Sigmoid colon (tissue), 7 donors: ENCODE data around the gene CNRIP1. TPM values are rescaled to one million over a fixed set of nuclear protein-coding genes. Genes with fewer than 3 reads are reported as not detected.
"Not testable (repeated sequence)": the region's sequence is repeated elsewhere in the genome, so short reads cannot be mapped to it uniquely, and the experiment has no call there.

Source experiments
- DNase-seq: peaks from one replicate; pipeline ENCODE4 v3.0.0-alpha.2; 2019
- H3K27ac ChIP-seq, 4 donors: fragments of 200-600 bp; sonication (generic); one replicate each; pipeline ENCODE4 v1.5.1; 2016 to 2019; ENCODE audit warnings: mild to moderate bottlenecking in 1 of 4
- H3K27me3 ChIP-seq, 3 donors: fragments of 200-600 bp; sonication (generic); one replicate each; pipeline ENCODE4 v1.5.1; 2019; ENCODE audit warnings: mild to moderate bottlenecking in 1 of 3
- H3K36me3 ChIP-seq, 4 donors: fragments of 200-600 bp; sonication (generic); one replicate each; pipeline ENCODE4 v1.5.1; 2016 to 2019
- H3K4me1 ChIP-seq, 4 donors: fragments of 200-600 bp; sonication (generic); one replicate each; pipeline ENCODE4 v1.5.1; 2017 to 2019
- H3K4me3 ChIP-seq, 4 donors: fragments of 200-600 bp; sonication (generic); one replicate each; pipeline ENCODE4 v1.5.1; 2017 to 2019; ENCODE audit warnings: mild to moderate bottlenecking in 2 of 4, moderate library complexity in 1 of 4
- H3K9me3 ChIP-seq, 4 donors: fragments of 200-600 bp in 3 of 4; sonication (generic) in 3 of 4; one replicate each; pipeline versions ENCODE4 v1.5.1 to v1.6.1; 2013 to 2019
- EP300 ChIP-seq, 4 donors: sonication (generic); formaldehyde crosslinking; IDR thresholded peaks; one replicate each; pipeline ENCODE4 v1.6.1; 2017; ENCODE audit warnings: antibody characterized with exemption in 4 of 4
- POLR2A ChIP-seq, 2 donors: fragments of 450-650 bp; IDR thresholded peaks; one replicate each; pipeline ENCODE4 v1.6.1; 2016; ENCODE audit warnings: antibody characterized with exemption in 2 of 2, mild to moderate bottlenecking in 2 of 2, moderate library complexity in 2 of 2
- POLR2AphosphoS5 ChIP-seq, 4 donors: sonication (generic); formaldehyde crosslinking; IDR thresholded peaks; one replicate each; pipeline ENCODE4 v1.6.1; 2017; ENCODE audit warnings: antibody characterized with exemption in 4 of 4
- WGBS, 2 donors: extraction: QIAGEN DNeasy Blood & Tissue Kit; methylation state at CpG; one replicate each; pipeline ENCODE4 v1.1.7; 2013; 5-methylcytosine and 5-hydroxymethylcytosine counted together
- intact Hi-C: fragments of 100-400 bp; cut with DNase I; formaldehyde crosslinking; loops from one replicate; pipeline ENCODE4 v1.15.1; 2023
- polyA plus RNA-seq, 3 donors: library from polyadenylated mRNA; stranded (reverse); fragments of 200-250 nt; gene quantifications; one replicate each; pipeline ENCODE4 v1.2.3, GENCODE V29; 2013
- total RNA-seq, 4 donors: library from RNA; depleted of rRNA; stranded (reverse); fragments of >200 nt; gene quantifications; one replicate each; pipeline ENCODE4 v1.1.0, GENCODE V29; 2016
- TF ChIP-seq, protein P1 (sequence below), 4 experiments: fragments of 450-650 bp in 3 of 4; fragments of 200-600 bp in 1 of 4; IDR thresholded peaks; one replicate each; pipeline ENCODE4 v1.5.1; 2016 to 2019; ENCODE audit warnings: antibody characterized with exemption in 4 of 4, mild to moderate bottlenecking in 3 of 4, moderate library complexity in 2 of 4
- donor health status: healthy with polysubstance abuse.
- donor health status: Bipolar disorder and iron deficiency.
- donor health status: healthy.

Gene CNRIP1
- total and polyA plus RNA-seq, 7 donors: 6.2 to 38.2 (median 22.5) TPM

DNA sequence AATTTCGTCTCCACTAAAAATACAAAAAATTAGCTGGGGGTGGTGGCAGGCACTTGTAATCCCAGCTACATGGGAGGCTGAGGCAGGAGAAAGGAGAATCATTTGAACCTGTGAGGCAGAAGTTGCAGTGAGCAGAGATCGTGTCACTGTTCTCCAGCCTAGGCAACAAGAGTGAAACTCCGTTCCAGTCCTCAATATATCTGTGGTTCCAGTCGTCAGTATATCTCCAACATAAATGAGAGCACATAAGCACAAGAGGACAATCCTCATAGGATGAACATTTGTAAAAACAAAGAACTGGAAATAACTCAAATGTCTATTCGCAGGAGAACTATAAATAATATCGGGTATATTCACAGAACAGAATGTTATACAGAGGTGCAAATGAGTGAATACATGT lies 32.2 kb upstream of the CNRIP1 start:
- no peaks in the 10 kb centered on the region for H3K27me3 ChIP-seq
- no peak overlapping the region for H3K4me3 ChIP-seq
- intact Hi-C loops: no loop called here
- 87 to 90% methylated on average over 6 of the region's 6 CpGs for WGBS, 2 donors
- no peaks in the 10 kb centered on the region for H3K36me3 ChIP-seq
- TF ChIP-seq EP300 (IDR thresholded peaks at IDR 0.05) (no peak), POLR2A (IDR thresholded peaks at IDR 0.05) (no peak), POLR2AphosphoS5 (IDR thresholded peaks at IDR 0.05) (no peak)
- TF ChIP-seq, protein P1, sequence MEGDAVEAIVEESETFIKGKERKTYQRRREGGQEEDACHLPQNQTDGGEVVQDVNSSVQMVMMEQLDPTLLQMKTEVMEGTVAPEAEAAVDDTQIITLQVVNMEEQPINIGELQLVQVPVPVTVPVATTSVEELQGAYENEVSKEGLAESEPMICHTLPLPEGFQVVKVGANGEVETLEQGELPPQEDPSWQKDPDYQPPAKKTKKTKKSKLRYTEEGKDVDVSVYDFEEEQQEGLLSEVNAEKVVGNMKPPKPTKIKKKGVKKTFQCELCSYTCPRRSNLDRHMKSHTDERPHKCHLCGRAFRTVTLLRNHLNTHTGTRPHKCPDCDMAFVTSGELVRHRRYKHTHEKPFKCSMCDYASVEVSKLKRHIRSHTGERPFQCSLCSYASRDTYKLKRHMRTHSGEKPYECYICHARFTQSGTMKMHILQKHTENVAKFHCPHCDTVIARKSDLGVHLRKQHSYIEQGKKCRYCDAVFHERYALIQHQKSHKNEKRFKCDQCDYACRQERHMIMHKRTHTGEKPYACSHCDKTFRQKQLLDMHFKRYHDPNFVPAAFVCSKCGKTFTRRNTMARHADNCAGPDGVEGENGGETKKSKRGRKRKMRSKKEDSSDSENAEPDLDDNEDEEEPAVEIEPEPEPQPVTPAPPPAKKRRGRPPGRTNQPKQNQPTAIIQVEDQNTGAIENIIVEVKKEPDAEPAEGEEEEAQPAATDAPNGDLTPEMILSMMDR (IDR thresholded peaks at IDR 0.05): no peak
- H3K4me1 ChIP-seq: no peaks in the 10 kb centered on the region
- DNase-seq: no peak
- H3K9me3 ChIP-seq: no peaks in the 10 kb centered on the region
- H3K27ac ChIP-seq: no peak overlapping the region

DNA sequence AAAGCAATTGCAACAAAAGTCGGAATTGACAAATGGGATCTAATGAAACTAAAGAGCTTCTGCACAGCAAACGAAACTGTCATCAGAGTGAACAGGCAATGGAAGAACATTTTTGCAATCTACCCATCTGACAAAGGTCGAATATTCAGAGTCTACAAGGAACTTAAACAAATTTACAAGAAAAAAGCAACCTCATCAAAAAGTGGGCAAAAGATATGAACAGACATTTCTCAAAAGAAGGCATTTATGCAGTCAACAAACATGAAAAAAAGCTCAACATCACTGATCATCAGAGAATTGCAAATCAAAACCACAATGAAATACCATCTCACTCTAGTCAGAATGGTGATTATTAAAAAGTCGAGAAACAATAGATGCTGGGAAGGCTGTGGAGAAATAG lies 29.3 kb upstream of the CNRIP1 start:
- DNase-seq, H3K9me3 ChIP-seq, H3K27ac ChIP-seq, H3K27me3 ChIP-seq, H3K4me3 ChIP-seq, intact Hi-C loops, H3K4me1 ChIP-seq, H3K36me3 ChIP-seq: not testable (repeated sequence)
- 84 to 92% methylated on average over 4 of the region's 4 CpGs for WGBS, 2 donors

DNA sequence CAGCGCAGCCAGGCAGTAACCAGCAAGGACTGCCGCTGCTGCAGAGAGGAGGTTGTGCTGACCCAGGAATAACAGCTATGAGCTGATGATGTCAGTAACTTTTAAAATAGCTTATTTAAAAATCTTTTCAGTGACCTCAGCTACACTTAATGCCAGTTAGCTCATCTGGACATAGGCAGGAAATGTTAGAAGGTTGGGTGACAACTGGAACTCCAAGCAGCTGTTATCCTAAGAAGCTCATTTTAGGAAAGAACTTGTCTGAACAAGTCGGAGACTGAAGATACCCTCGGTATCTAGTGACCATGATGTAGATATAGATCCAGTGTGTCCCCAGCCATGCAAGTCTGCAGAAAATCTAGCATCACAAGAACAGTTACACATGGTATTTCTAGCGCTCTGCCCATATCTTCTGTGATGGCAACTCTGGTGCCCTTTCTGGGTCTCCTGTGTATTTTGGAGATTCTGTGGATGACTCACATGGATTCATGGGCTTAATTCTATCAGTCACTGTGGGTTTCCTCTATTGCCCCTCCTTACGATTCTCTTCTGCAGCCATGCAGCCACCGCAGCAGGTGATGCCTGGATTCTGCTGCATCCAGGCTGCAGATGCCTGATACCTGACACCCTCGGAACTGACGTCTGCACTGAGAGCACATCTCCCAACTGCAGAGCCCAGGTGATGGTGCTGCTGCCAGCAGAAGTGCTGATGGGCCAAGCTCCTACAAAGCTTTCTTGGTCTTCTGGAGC lies 25.6 kb upstream of the CNRIP1 start:
- no peak overlapping the region for H3K27ac ChIP-seq
- no peaks in the 10 kb centered on the region for H3K36me3 ChIP-seq
- H3K9me3 ChIP-seq: no peaks in the 10 kb centered on the region
- H3K4me3 ChIP-seq: no peak overlapping the region
- H3K4me1 ChIP-seq: no peaks in the 10 kb centered on the region
- TF ChIP-seq EP300 (IDR thresholded peaks at IDR 0.05) (no peak), POLR2AphosphoS5 (IDR thresholded peaks at IDR 0.05) (no peak), POLR2A (IDR thresholded peaks at IDR 0.05) (no peak)
- TF ChIP-seq, protein P1 (IDR thresholded peaks at IDR 0.05): no peak
- WGBS, 2 donors: 79 to 84% methylated on average over 9 of the region's 9 CpGs
- DNase-seq: no peak
- intact Hi-C loops: no loop called here
- peaks cover 0 to 11% (median 0%) of the 10 kb centered on the region in 3 donors for H3K27me3 ChIP-seq

DNA sequence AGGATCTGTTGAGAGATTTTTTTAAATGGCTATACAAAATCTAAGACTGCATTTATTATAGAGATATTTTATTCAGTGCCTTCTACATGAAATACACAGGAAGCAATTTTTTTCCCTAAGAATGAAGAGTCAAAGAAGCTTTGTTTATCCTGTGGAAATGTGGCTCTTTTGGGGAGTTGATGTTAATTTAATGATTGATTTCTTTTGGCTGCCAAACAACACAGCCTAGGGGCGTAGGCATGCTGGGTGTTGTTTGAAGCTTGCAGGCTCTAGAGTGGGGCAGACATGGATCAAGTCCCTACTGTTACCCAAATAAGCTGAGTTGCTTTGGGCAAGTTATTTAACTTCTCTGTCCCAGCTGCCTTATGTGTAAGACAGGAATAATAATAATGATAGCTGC lies 24.3 kb upstream of the CNRIP1 start:
- 49 to 75% methylated on average over 1 of the region's 1 CpG for WGBS, 2 donors
- intact Hi-C loops: no loop called here
- no peaks in the 10 kb centered on the region for H3K36me3 ChIP-seq
- H3K27ac ChIP-seq: no peak overlapping the region
- H3K4me3 ChIP-seq: no peak overlapping the region
- H3K4me1 ChIP-seq: no peaks in the 10 kb centered on the region
- H3K27me3 ChIP-seq: peaks cover 0 to 11% (median 0%) of the 10 kb centered on the region in 3 donors
- H3K9me3 ChIP-seq: no peaks in the 10 kb centered on the region
- no peak for TF ChIP-seq EP300 (IDR thresholded peaks at IDR 0.05)
- no peak for TF ChIP-seq POLR2AphosphoS5 (IDR thresholded peaks at IDR 0.05)
- no peak for TF ChIP-seq POLR2A (IDR thresholded peaks at IDR 0.05)
- TF ChIP-seq, protein P1 (IDR thresholded peaks at IDR 0.05): no peak
- DNase-seq: no peak

DNA sequence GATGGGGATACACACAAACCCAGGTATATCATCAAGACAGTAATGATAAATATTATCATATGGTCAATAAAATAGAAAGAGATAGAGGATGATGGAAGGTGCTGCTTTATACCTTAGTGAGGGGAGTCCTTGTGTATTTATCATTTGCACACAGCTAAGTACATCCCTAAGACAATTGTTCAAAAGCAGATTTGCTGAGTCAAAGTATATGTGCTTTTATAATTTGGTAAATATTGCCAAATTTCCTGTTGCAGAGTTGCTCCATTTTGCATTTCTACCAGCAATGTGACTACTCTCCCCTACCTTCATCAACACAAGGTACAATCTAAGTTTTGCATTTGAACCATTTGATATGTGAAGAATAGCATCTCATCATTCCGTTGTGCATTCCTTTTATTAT lies 22.7 kb upstream of the CNRIP1 start:
- Histone ChIP-seq H3K36me3 (no peaks in the 10 kb centered on the region), H3K27ac (no peak overlapping the region), H3K27me3 (peaks cover 0 to 11% (median 0%) of the 10 kb centered on the region in 3 donors), H3K9me3 (no peaks in the 10 kb centered on the region), H3K4me3 (no peak overlapping the region), H3K4me1 (no peaks in the 10 kb centered on the region)
- DNase-seq: no peak
- TF ChIP-seq, protein P1 (IDR thresholded peaks at IDR 0.05): no peak
- TF ChIP-seq POLR2AphosphoS5 (IDR thresholded peaks at IDR 0.05) (no peak), EP300 (IDR thresholded peaks at IDR 0.05) (no peak), POLR2A (IDR thresholded peaks at IDR 0.05) (no peak)
- intact Hi-C loops: no loop called here
- 89 to 92% methylated on average over 1 of the region's 1 CpG for WGBS, 2 donors
